Uterus (tissue), 4 donors: ENCODE measurements around the gene ADAMTS1. TPM values are rescaled to one million over a fixed set of nuclear protein-coding genes. Genes with fewer than 3 reads are reported as not detected.
"Not testable (repeated sequence)": the region's sequence is repeated elsewhere in the genome, so short reads cannot be mapped to it uniquely, and the experiment has no call there.

Experiments used
- DNase-seq, 2 donors: peaks; one replicate each; pipeline ENCODE4 v3.0.0-alpha.2; 2019 to 2020
- H3K27ac ChIP-seq, 2 donors: fragments of 200-600 bp; sonication (generic); 1 replicate in 1 of 2; 2 replicates in 1 of 2; pipeline ENCODE4 v1.5.1; 2016 to 2018
- H3K27me3 ChIP-seq, 2 donors: fragments of 200-600 bp; sonication (generic); one replicate each; pipeline ENCODE4 v1.5.1; 2018 to 2019; ENCODE audit warnings: control low read depth in 1 of 2
- H3K36me3 ChIP-seq, 2 donors: fragments of 200-600 bp; sonication (generic); one replicate each; pipeline ENCODE4 v1.5.1; 2019; ENCODE audit warnings: control low read depth in 1 of 2
- H3K4me1 ChIP-seq, 2 donors: fragments of 200-600 bp; sonication (generic); one replicate each; pipeline ENCODE4 v1.5.1; 2018 to 2019; ENCODE audit warnings: control low read depth in 1 of 2
- H3K4me3 ChIP-seq, 2 donors: fragments of 200-600 bp; sonication (generic); 1 replicate in 1 of 2; 2 replicates in 1 of 2; pipeline ENCODE4 v1.5.1; 2018 to 2019; ENCODE audit warnings: mild to moderate bottlenecking in 1 of 2
- H3K9me3 ChIP-seq, 2 donors: fragments of 200-600 bp; sonication (generic); one replicate each; pipeline ENCODE4 v1.5.1; 2019; ENCODE audit warnings: control low read depth in 1 of 2
- CTCF ChIP-seq, 4 experiments: fragments of 200-600 bp in 2 of 4; fragments of 450-650 bp in 2 of 4; sonication (generic) in 2 of 4; IDR thresholded peaks; one replicate each; pipeline ENCODE4 v1.5.1; 2016 to 2019; ENCODE audit warnings: antibody characterized with exemption in 4 of 4, mild to moderate bottlenecking in 2 of 4, moderate library complexity in 1 of 4
- POLR2A ChIP-seq, 2 donors: fragments of 450-650 bp; IDR thresholded peaks; one replicate each; pipeline ENCODE4 v1.6.1; 2016; ENCODE audit warnings: antibody characterized with exemption in 2 of 2, mild to moderate bottlenecking in 1 of 2, moderate library complexity in 1 of 2
- intact Hi-C: fragments of 100-400 bp; cut with DNase I; formaldehyde crosslinking; loops from one replicate; pipeline ENCODE4 v1.15.1; 2023; ENCODE audit warnings: low total_unique reads
- total RNA-seq, 4 donors: library from RNA; depleted of rRNA in 3 of 4; stranded (reverse); fragments of >200 nt in 3 of 4; gene quantifications; one replicate each; pipeline versions ENCODE4 v1.1.0 to v1.2.4, GENCODE V29; 2014 to 2023
- donor health status: DM: yes; HTN: yes; CAD: no.

Gene ADAMTS1
- total RNA-seq, 4 donors from 2014 or later, result 96.8 to 210 (median 164) TPM

GRCh38 chr21:26865857-26866256, 20.6 kb upstream of the ADAMTS1 start:
- H3K27ac ChIP-seq, result no peak overlapping the region
- no peaks in the 10 kb centered on the region for H3K27me3 ChIP-seq
- TF ChIP-seq POLR2A (IDR thresholded peaks at IDR 0.05), result no peak
- TF ChIP-seq CTCF (IDR thresholded peaks at IDR 0.05), result no peak
- H3K36me3 ChIP-seq, result no peaks in the 10 kb centered on the region
- H3K4me3 ChIP-seq, result no peak overlapping the region
- H3K9me3 ChIP-seq, result no peaks in the 10 kb centered on the region
- no peak for DNase-seq
- no peaks in the 10 kb centered on the region for H3K4me1 ChIP-seq
- intact Hi-C loops, result no loop called here

- H3K27me3 ChIP-seq, H3K9me3 ChIP-seq, H3K4me1 ChIP-seq, DNase-seq, intact Hi-C loops, H3K36me3 ChIP-seq, H3K4me3 ChIP-seq, H3K27ac ChIP-seq: not testable (repeated sequence)
Measured at GRCh38 chr21:26856871-26857350, 11.7 kb upstream of the ADAMTS1 start.

GRCh38 chr21:26854695-26855094, 9.5 kb upstream of the ADAMTS1 start:
- not testable (repeated sequence) for H3K36me3 ChIP-seq, DNase-seq, H3K27ac ChIP-seq, H3K9me3 ChIP-seq, H3K4me1 ChIP-seq, H3K4me3 ChIP-seq, H3K27me3 ChIP-seq
- intact Hi-C loops, result loop anchor here (5.0 kb wide), 1 partner anchor 848 kb away; no protein-coding TSS in a partner anchor

- TF ChIP-seq POLR2A (IDR thresholded peaks at IDR 0.05) (no peak), CTCF (IDR thresholded peaks at IDR 0.05) (no peak)
- no peak for DNase-seq
- no peaks in the 10 kb centered on the region for H3K36me3 ChIP-seq
- no peak overlapping the region for H3K27ac ChIP-seq
- intact Hi-C loops, result loop anchor here (5.0 kb wide), 1 partner anchor 850 kb away; no protein-coding TSS in a partner anchor
- H3K27me3 ChIP-seq, result no peaks in the 10 kb centered on the region
- H3K4me3 ChIP-seq, result no peak overlapping the region
- no peaks in the 10 kb centered on the region for H3K4me1 ChIP-seq
- no peaks in the 10 kb centered on the region for H3K9me3 ChIP-seq
Measured at GRCh38 chr21:26852423-26852822, 7.2 kb upstream of the ADAMTS1 start.

- H3K9me3 ChIP-seq, result no peaks in the 10 kb centered on the region
- intact Hi-C loops, result loop anchor here (5.0 kb wide), 1 partner anchor 851 kb away; no protein-coding TSS in a partner anchor
- no peak overlapping the region for H3K4me3 ChIP-seq
Measured at GRCh38 chr21:26851109-26851944, 6.1 kb upstream of the ADAMTS1 start.

More at GRCh38 chr21:26851109-26851944, 6.1 kb upstream of the ADAMTS1 start:
- Histone ChIP-seq H3K4me1 (no peaks in the 10 kb centered on the region), H3K36me3 (no peaks in the 10 kb centered on the region), H3K27me3 (no peaks in the 10 kb centered on the region), H3K27ac (no peak overlapping the region)
- no peak for TF ChIP-seq POLR2A (IDR thresholded peaks at IDR 0.05)
- no peak for TF ChIP-seq CTCF (IDR thresholded peaks at IDR 0.05)
- no peak for DNase-seq
